ENCODE results near the gene ADIPOR2.

The ADIPOR2 gene

GRCh38 chr12:1800401-1801302, 109.8 kb downstream of the ADIPOR2 start:
- DNase-seq: peak; percentile 7

GRCh38 chr12:1801303-1801975, 110.6 kb downstream of the ADIPOR2 start:
- DNase-seq: peak; percentile 1

GRCh38 chr12:1803736-1804135, 112.9 kb downstream of the ADIPOR2 start:
- DNase-seq: no peak

GRCh38 chr12:1804545-1805332, 113.9 kb downstream of the ADIPOR2 start:
- peak; percentile 78 for DNase-seq

GRCh38 chr12:1805441-1806081, 114.7 kb downstream of the ADIPOR2 start:
- DNase-seq: no peak

GRCh38 chr12:1806301-1807086, 115.6 kb downstream of the ADIPOR2 start:
- no peak for DNase-seq

GRCh38 chr12:1807087-1807860, 116.4 kb downstream of the ADIPOR2 start:
- no peak for DNase-seq

GRCh38 chr12:1808036-1808797, 117.3 kb downstream of the ADIPOR2 start:
- no peak for DNase-seq

GRCh38 chr12:1808798-1809480, 118.1 kb downstream of the ADIPOR2 start:
- no peak for DNase-seq

- no peak for DNase-seq
Measured at GRCh38 chr12:1809591-1810190, 118.8 kb downstream of the ADIPOR2 start.

GRCh38 chr12:1810201-1810930, 119.5 kb downstream of the ADIPOR2 start:
- no peak for DNase-seq

- no peak for DNase-seq
Measured at GRCh38 chr12:1810931-1811280, 120.0 kb downstream of the ADIPOR2 start.

GRCh38 chr12:1811281-1811947, 120.5 kb downstream of the ADIPOR2 start:
- DNase-seq: no peak

- DNase-seq: no peak
Measured at GRCh38 chr12:1811948-1812291, 121.0 kb downstream of the ADIPOR2 start.

- DNase-seq: no peak
Measured at GRCh38 chr12:1812650-1813302, 121.9 kb downstream of the ADIPOR2 start.

GRCh38 chr12:1814266-1814665, 123.4 kb downstream of the ADIPOR2 start:
- DNase-seq: no peak

GRCh38 chr12:1815108-1815507, 124.2 kb downstream of the ADIPOR2 start:
- no peak for DNase-seq

Data from activated gamma-delta T cell treated with Interleukin-2 at 50 U/mL for 16 hours (primary cell).